CD1c-positive myeloid dendritic cell (primary cell): Measurements from ENCODE around the gene KRTAP10-8.
"Not testable (repeated sequence)": the region's sequence is repeated elsewhere in the genome, so short reads cannot be mapped to it uniquely, and the experiment has no call there.

Experiments used
- DNase-seq: peaks from one replicate; pipeline ENCODE4 v3.0.0-alpha.2; 2016; ENCODE audit errors: extremely low spot score

KRTAP10-8 gene

DNA sequence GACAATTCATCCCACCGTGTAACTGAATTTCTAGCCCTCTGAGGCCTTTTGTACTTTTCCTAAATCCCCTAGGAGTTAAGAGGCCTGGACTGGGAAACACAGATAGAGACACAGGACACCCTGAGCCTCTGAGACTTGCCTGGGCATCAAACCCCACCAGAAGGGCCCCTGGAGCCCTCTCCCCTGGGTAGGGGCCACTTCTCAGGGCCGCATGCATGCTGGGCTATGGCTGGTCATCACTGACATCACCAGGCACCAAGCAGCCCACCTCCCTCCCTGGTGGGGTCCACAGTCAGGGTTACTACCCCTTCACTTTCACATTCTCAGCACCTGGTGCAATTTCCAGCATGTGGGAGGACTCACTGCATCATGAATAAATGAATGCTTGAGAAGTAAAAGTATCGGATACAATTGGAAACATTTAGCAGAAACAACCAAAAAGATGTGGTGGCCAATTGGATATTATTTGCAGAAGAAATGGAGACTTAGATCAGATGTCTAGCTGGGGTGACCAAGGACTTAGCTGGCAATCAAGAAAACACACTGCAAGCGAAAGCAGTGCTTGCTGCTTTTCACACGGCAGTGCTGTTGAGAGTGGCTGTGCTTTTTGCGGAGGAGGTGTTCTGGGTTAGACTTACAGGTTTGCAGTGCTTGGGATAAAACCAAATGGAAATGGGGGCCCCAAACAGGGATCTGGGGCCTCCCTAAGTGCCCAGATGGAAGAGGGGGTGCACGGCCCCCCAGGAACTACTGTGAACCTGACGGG lies 12.4 kb upstream of the KRTAP10-8 start:
- DNase-seq = no peak

DNA sequence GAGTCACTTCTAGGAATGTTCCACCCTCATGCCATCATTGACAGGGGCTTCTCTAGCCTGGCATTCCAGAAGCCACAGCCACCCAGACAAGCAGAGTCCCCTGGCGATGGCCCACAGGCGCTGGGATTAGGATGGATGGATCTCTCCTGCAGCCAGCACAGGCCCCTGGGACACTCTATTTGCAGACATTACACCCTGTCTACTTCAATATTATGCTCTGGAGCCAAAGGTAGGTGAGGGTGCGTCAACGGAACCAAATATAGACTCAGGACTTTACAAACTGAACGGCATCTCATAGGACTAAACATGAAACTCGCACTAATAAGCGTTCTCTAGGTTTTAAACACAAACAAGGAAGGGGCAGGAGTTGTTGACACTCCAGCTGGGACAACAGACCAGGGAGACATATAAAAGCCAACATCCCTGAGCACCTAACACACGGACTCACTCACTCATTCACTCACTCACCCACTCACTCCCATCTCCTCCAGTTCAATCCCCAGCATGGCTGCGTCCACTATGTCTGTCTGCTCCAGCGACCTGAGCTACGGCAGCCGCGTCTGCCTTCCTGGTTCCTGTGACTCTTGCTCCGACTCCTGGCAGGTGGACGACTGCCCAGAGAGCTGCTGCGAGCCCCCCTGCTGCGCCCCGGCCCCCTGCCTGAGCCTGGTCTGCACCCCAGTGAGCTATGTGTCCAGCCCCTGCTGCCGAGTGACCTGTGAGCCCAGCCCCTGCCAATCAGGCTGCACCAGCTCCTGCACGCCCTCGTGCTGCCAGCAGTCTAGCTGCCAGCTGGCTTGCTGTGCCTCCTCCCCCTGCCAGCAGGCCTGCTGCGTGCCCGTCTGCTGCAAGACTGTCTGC lies 11.5 kb upstream of the KRTAP10-8 start, which contains the start of gene KRTAP10-7:
TSS of gene KRTAP10-7 (plus strand) at position 480 of the 861 bp plus-strand sequence. CDS start at position 505, 25 bp downstream.
- DNase-seq = not testable (repeated sequence)

DNA sequence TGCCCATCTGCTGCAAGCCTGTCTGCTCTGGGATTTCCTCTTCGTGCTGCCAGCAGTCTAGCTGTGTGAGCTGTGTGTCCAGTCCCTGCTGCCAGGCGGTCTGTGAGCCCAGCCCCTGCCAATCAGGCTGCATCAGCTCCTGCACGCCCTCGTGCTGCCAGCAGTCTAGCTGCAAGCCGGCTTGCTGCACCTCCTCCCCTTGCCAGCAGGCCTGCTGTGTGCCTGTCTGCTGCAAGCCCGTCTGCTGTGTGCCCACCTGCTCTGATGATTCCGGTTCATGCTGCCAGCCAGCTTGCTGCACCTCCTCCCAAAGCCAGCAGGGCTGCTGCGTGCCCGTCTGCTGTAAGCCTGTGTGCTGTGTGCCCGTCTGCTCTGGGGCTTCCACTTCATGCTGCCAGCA lies 10.8 kb upstream of the KRTAP10-8 start:
- not testable (repeated sequence) for DNase-seq

DNA sequence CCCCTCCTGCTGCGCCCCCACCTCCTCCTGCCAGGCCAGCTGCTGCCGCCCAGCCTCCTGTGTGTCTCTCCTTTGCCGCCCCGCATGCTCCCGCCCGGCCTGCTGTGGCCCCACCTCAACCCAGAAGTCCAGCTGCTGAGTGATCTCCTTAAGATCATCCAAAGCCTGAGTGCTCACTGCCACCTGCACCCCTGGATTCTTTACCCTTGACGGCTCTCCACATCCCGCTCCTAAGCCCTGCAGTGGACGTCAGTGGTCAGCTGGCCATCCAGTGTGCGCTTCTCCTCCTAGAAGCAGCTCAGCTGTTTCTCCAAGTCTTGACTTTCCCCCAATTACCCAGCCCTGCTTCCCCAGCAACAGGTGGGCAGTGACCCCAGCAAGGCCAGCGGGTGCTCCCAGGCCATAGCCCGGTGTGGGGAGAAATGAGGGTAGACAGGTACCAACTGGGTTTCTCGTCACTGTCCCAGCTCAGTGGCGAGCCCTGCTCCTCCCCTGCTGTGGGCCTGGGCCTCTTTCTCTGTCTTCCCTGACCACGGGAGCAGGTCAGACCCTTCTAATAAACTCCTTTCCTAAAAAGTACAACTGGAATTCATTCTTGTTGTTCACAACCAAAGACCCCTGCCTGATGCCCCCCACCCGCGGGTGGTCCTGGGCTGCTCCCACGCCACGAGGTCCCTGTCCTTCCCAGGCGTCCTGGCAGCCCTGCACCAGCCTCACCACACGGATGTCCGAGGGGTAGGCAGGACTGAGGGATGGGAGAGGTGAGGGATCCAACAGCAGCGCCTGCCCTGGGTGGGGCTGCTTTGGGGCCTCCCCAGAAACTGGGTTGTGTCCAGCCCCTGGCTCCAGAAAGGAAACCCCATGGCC lies 10.1 kb upstream of the KRTAP10-8 start:
- DNase-seq = no peak

DNA sequence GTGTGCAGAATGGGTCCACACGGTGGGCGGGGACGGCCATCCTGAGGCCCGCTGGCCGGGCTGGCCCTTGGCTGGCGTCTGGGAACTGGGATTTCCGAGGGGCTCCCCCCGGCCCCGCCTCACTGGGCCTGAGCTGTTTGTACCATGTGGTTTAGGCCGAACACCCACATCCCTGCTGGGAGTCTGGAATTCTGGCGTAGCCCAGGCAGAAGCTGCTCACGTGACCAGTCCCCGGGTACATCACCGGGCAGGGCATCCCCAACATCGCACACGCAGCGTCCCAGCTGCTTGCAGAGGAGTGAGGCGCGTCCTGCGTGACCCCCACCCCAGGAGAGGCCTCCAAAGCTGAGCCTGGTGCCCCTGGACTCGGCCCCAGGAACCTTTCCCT lies 9.4 kb upstream of the KRTAP10-8 start:
- no peak for DNase-seq

DNA sequence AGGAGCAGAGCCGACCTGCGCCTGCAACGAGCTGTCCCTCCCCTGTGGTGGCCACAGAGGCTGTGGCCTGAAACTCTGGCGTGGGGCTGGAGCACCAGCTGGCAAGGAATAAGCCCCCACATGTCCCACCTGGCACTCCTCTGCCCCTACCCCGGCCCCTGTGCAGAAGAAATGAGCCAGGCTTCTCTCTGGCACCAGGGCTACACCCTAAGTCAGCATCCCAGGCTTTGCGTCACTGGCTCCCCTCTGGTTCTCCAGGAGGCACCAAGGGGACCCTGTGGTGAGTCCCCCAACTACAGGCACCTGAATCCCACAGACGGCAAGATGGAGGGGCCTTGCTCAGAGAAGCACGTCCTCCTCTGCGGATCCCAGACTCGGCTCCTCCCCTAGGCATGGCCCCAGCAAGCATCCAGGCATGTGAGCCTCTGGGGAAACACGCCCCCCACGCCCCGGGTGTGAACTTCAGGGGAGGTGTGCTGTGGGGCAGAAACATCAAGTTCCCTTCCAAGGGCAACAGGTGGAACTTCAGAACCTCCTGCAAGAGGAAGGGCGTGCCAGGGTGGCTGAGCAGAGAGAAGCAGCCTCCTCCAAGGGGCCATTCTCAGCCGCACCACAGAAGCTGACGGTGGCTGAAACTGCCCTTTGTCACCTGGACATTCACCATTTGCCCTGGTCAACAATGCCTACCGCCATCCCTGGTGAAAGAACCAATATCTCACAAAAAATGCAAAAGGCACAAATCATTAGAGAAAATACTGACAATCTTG lies 8.6 kb upstream of the KRTAP10-8 start:
- DNase-seq = no peak

DNA sequence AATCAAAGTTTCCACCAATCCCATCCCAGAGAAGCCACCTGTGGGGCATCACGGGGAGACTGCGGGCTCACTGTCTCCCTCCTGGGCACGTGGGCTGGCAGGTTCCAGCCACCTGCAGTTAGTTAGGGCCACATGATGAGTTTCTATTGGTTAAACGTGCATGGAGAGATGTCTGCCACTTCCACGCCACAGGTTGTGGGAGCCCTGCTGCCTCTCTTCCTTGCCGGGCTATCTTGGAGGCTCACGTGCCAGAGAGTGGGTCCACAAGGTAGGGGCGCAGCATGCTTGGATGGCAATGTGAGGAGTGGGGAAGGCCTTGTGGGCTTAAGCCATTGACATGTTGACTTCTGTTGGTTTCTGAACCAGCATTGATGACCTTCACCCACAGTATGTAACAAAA lies 8.0 kb upstream of the KRTAP10-8 start:
- DNase-seq = no peak

DNA sequence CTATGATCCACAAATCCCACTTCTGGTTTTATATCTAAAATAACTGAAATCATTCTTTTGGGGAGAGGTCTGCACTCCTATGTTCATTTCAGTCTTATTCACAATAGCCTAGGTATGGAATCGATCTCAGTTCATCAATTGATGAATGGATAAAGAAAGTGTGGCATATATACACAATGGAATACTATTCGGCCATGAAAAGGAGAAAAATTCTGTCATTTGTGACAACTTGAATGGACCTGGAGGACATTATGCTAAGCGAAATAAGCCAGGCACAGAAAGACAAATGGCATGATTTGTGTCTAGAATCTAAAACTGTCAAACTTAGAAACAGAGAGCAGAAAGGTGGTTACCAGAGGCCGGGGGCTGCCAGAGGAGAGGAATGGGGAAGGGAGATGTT lies 5.4 kb upstream of the KRTAP10-8 start:
- no peak for DNase-seq

DNA sequence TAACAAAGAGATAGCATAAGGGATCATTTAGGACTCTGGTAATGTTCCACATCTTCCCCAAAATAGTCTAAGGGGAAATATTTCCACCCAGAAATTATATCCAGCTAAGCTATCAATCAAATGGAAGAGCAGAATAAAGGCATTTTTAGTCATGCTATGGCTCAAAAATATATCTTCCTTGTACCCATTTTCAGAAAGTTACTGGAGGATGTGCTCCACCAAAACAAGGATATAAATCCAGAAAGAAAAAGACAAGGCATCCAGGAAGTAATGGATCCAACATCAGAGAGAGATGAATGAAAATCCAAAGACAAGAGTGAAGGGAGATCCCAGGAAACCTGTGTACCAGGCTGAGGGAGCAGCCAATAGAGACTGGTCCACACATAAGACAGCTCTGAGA lies 2.7 kb upstream of the KRTAP10-8 start:
- DNase-seq = no peak

DNA sequence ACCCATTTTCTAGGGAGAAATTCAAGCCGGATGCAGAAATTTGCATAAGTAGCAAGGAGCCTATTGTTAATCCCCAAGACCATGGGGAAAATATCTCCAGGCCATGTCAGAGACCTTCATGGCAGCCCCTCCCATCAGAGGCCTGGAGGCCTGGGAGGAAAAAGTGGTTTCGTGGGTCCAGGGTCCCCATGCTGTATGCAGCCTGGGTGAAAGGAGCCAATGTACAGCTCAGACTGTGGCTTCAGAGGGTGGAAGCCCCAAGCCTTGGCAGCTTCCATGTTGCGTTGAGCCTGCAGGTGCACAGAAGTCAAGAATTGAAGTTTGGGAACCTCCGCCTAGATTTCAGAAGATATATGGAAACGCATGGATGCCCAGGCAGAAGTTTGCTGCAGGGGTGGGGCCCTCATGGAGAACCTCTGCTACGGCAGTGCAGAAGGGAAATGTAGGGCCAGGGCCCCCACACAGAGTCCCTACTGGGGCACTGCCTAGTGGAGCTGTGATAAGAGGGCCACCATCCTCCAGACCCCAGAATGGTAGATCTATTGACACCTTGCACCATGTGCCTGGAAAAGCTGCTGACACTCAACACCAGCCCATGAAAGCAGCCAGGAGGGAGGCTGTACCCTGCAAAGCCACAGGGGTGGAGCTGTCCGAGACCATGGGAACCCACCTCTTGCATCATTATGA lies 1.6 kb upstream of the KRTAP10-8 start:
- not testable (repeated sequence) for DNase-seq

DNA sequence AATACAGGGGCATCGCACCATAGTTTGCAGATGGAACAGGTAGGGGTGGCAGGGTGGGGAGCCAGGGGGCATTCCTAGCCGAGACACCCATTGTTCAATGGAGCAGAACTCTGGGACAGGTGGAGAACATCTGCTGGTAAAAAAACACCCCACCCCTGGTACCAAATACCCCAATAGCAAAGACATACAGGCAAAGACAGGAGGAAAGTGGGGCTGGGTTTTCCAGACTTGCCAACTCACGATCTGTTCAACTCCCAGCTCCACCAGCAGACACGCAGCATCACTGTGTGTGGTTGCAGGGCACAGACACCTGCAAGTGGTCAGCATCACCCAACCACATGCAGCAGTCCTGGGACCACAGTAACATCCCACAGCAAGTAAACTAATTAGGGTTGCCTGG lies 328 bp upstream of the KRTAP10-8 start:
- DNase-seq = no peak

DNA sequence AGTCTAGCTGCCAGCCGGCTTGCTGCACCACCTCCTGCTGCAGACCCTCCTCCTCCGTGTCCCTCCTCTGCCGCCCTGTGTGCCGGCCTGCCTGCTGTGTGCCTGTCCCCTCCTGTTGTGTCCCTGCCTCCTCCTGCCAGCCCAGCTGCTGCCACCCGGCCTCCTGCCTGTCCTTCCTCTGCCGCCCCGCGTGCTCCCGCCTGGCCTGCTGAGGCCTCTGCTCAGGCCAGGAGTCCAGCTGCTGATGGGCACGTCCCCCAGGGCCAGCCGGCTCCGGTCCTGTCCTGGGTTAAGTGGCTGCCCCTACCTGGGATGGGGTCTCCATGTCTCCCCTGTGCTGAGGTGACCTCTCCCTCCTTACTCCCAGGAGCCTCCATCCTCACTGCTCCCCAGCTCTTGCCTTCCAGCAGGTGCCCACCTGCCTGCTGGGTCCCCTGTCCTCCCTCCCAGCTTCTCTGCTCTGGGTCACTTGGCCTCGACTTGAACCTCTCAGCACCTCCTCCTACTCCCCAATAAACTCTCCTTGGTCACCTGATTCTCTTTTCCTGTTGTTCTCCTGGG lies 870 bp downstream of the KRTAP10-8 start:
- no peak for DNase-seq

DNA sequence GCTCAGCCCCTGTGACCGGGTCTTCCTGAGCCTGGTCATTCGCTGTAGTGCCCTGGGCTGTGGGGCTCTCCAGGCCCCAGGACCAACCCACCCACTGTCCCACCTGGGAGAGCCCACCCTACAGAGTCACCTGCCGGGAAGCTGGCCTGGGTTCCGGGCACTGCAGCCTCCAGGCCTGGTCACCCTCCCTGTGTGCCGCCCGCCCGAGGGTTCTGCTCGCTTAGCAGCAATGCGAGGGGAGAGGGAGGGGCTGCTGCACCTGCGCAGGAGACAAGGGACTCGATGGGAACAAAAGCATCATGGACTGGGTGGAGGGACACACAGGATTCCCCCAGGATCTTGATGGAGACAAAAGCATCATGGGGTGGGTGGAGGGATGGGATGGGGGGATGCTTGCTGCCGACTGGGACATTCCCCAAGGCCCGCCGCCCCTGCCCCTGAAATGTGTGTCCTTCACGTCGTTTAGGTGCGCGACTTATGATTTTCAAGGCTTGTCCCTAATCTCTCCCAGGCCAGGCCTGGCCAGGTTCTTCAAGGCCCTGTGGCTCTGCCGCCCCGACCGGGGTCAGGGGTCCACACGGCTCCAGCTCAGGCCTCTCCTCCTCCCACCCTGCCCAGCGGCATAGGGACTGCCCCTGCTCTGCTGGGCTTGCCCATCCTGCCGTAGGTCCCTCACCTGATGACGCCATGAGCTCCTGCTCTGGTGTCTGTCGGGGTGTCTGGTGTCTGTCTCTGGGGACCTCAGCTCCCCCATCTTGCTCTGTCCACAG lies 1.7 kb downstream of the KRTAP10-8 start:
- DNase-seq = no peak

DNA sequence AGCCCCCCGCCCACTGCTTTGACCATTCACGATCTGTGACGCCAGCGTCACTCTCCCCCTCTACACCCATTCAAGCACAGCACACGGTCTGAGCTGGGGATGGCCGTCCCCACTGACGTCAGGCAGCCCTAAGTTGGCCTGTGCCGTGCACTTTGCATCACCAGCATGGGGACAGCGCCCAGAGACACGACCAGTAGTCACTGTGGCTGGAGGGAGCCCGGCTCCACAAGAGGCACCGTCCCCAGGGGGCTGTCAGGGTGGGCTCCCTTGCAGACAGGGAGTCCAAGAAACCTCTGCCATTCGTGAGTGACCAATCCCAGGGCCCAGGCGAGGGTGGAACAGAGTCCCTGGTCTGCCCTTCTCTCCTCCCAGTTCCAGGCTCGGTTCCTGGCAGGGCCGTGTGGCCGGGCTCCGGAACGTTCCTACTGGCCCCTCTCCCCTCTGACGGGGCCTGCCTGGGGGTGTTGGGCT lies 2.3 kb downstream of the KRTAP10-8 start:
- DNase-seq = no peak

DNA sequence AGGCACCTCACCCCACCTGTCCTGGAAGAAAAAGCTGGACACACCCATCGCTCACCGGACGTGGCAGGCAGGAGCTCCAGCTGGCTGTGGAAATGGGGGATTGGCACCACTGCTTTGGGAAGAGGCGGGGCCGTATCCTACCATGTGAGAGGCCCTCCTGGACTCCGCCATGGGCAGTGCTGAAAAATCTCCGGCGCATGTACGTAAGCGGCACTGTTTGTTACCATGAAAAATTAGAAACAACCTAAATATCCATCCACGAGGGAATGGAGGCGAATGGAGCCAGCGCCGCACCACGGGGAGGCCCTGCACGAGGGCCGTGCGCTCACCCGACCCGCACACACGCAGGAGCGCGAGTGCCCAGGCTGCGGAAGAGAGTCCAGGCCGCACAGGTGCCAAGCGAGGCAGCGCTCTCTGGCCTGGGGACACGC lies 3.1 kb downstream of the KRTAP10-8 start:
- no peak for DNase-seq

DNA sequence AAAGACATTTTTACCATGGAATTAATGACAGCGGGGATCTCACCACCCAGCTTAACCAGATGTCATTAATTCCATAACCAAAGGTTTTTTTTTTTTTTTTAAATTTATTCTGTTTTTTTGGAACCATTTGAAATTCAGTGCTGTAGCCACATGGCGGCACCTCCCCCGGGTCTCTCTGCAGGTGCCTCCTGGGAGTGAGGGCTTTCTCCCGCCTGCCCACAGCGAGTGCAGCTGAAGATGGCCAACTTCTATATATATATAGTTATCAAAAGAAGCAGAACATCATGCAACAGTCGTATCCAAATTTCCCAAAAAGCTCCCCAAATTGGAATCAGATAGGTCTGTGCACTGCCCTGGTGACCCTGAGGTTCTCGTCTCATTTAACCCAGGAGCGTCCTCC lies 3.6 kb downstream of the KRTAP10-8 start:
- no peak for DNase-seq

DNA sequence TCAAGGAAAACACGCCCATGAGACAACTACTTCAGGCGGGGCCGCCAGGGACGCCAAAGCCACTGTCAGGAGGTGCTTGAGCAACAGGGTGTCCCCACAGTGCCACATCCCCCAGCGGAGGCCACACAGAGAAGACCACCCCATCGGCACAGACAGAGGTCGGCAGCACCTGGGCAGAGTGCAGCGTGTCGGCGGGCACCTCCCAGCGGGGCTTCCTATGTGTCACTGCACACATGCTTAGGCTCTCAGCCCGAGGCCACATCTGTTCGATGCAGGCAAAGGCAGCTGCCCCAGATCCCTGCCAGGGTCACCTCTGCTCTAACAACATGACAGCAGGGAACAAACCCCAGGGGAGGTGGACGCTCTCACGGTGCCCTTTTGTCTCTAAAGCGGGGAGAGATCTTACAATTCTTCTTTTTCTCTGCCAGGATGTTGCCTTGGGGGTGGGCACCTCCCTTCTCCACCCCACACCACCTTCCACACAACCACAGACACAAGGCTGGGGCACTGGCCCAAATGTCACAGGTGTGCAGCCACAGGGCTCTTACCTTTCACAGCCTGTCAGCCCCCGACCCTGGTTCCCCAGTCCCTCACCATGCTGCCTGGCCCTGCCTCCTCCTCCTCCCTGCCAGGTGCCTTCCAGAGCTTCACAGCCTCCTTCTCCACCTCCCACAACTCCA lies 4.2 kb downstream of the KRTAP10-8 start:
- no peak for DNase-seq

DNA sequence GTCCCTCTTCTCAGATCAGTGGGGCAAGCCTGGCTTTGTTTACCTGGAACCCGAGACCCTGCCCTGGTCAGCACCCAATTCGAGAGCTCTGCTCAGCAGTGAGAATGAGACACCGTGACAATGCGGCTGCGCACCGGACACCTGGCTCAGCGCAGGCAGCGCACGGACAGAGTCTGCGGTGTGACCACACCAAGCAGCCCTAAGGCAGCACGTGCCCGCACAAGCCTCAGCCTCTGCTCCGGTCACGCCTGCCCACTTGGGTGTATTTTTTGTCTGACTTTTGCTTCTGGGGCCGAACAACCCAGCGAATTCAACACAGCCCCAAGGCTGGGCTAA lies 4.7 kb downstream of the KRTAP10-8 start:
- DNase-seq = no peak

DNA sequence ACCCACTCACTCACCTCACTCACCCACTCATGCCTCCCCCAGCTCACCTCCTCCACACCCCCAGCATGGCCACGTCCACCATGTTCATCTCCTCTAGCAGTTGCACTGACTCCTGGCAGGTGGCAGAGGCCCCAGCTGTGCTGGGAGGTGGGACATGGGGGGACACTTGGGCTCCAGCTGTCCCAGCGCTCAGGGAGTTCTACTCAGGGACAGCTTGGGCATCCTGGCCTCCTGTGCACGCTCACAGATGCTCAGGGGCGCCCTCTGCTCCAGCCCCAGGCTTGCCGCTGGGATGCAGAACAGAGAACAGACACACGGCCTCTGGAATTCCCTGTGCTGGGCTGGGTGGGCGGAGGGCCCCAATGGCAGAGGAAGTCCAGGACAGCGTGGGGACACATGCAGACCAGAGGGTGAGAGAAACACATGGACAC lies 5.2 kb downstream of the KRTAP10-8 start:
- no peak for DNase-seq
